Measurements from ENCODE around the gene KMO. TPM values are rescaled to one million over a fixed set of nuclear protein-coding genes. Genes with fewer than 3 reads are reported as not detected.

KMO gene
- total and polyA plus RNA-seq, 2 of the 13 experiments (the other 11 are each of a cell fraction or from before 2014, with no cell fraction given) = 0.01 TPM; not detected in 1

GRCh38 chr1:241622669-241623068 is 90.5 kb downstream of the KMO start:
- over 99% methylated on average over 5 of the region's 5 CpGs for WGBS (ENCODE audit: low lambda C conversion rate)
- Histone ChIP-seq H3K79me2 (ENCODE audit: insufficient read depth, low read length) (no peaks in the 10 kb centered on the region), H3K9ac (ENCODE audit: insufficient read depth, low read depth, low read length) (no peak overlapping the region), H2AFZ (ENCODE audit: low read length) (no peak overlapping the region), H3K9me3 (ENCODE audit: low read length) (no peaks in the 10 kb centered on the region), H4K20me1 (ENCODE audit: insufficient read depth, low read length) (no peaks in the 10 kb centered on the region), H3K27me3 (ENCODE audit: control insufficient read depth in 1 of 2, insufficient read depth in 2 of 2, low read length in 2 of 2) (no peaks in the 10 kb centered on the region), H3K36me3 (replicated peaks in 1 of 2; ENCODE audit: control insufficient read depth in 1 of 2, insufficient read depth in 2 of 2, low read length in 2 of 2) (no peaks in the 10 kb centered on the region), H3K27ac (ENCODE audit: extremely low read length, insufficient read depth, low read length) (no peak overlapping the region), H3K4me1 (ENCODE audit: insufficient read depth, low read length) (no peaks in the 10 kb centered on the region), H3K4me3 (replicated peaks in 1 of 3; ENCODE audit: insufficient read depth in 1 of 3, low read depth in 2 of 3, low read length in 3 of 3) (no peak overlapping the region), H3K4me2 (ENCODE audit: low read depth, low read length) (no peak overlapping the region)
- ChIA-PET CTCF (ENCODE audit: low intra/inter-chr PET ratio, low total read pairs) (no interaction called here), POLR2A (no interaction called here)
- BruUV-seq (replicated peaks) = TSS peak; percentile 12
- FAIRE-seq (no peak), ATAC-seq (no peak), DNase-seq (ENCODE audit: low spot score) (no peak)
- TF ChIP-seq PRMT3 (CRISPR knock-in tag; IDR thresholded peaks at IDR 0.05; ENCODE audit: borderline replicate concordance, low read depth) (no peak), NFE2L1 (CRISPR knock-in tag; IDR thresholded peaks at IDR 0.05; ENCODE audit: borderline replicate concordance) (no peak), ZNF589 (CRISPR knock-in tag; conservative IDR thresholded peaks at IDR 0.05) (no peak), ZBTB44 (CRISPR knock-in tag; IDR thresholded peaks at IDR 0.05) (no peak), ZSCAN31 (CRISPR knock-in tag; IDR thresholded peaks at IDR 0.05; ENCODE audit: low read depth) (no peak), ZNF292 (CRISPR knock-in tag; IDR thresholded peaks at IDR 0.05; ENCODE audit: borderline replicate concordance, low read depth) (no peak), REXO4 (CRISPR knock-in tag; IDR thresholded peaks at IDR 0.05; ENCODE audit: borderline replicate concordance) (no peak), TAF1 (CRISPR knock-in tag; IDR thresholded peaks at IDR 0.05) (no peak)
- in situ Hi-C loops (cut with HindIII; ENCODE audit: extremely low pct_ligation_motif_present, low pct_unique_long_range_greater_than_20kb) (no loop called here), intact Hi-C loops (cut with micrococcal nuclease; ENCODE audit: unreplicated experiment) (no loop called here)

Data from HepG2 (cell line).